ENCODE measurements around the gene STK17A. TPM values are rescaled to one million over a fixed set of nuclear protein-coding genes. Genes with fewer than 3 reads are reported as not detected.
A peak's percentile ranks its signal among the peaks of the same experiment; 100 is the strongest.

Gene STK17A
- polyA plus RNA-seq, 1 of the 3 experiments (the other 2 are of a cell fraction): 47.8 TPM

GRCh38 chr7:43624156-43624555, 41.2 kb downstream of the STK17A start:
- 94% methylated on average over 2 of the region's 2 CpGs for WGBS (ENCODE audit: low lambda C conversion rate)
- Histone ChIP-seq H4K20me1 (ENCODE audit: insufficient read depth) (peaks cover 41% of the 10 kb centered on the region), H3K4me3 (ENCODE audit: low read depth in 2 of 2, low read length in 1 of 2) (no peak overlapping the region), H3K79me2 (ENCODE audit: insufficient read depth) (peaks cover 100% of the 10 kb centered on the region), H2AFZ (ENCODE audit: low read depth) (no peak overlapping the region), H3K27ac (ENCODE audit: low read depth in 2 of 2, low read length in 1 of 2) (peak overlapping the region; percentile 12 to 47; a peak in 2 of 4 replicates), H3K36me3 (replicated peaks in 1 of 2; ENCODE audit: control insufficient read depth in 1 of 2, insufficient read depth in 2 of 2, low read length in 1 of 2) (peaks cover 84 to 96% of the 10 kb centered on the region in 2 experiments), H3K9me3 (no peaks in the 10 kb centered on the region), H3F3A (replicated peaks; ENCODE audit: insufficient read depth) (peaks cover 79% of the 10 kb centered on the region), H3K9ac (no peak overlapping the region), H3K9me2 (no peaks in the 10 kb centered on the region), H3K27me3 (ENCODE audit: insufficient read depth) (no peaks in the 10 kb centered on the region), H3K4me1 (ENCODE audit: control insufficient read depth in 1 of 2, insufficient read depth in 2 of 2, low read depth in 1 of 2, low read length in 1 of 2) (peaks cover 8 to 38% of the 10 kb centered on the region in 2 experiments; a peak in 3 of 4 replicates), H3K4me2 (no peak overlapping the region)
- CTCF ChIA-PET: no interaction called here
- no peak for DNase-seq
- POLR2A ChIA-PET: no interaction called here
- TF ChIP-seq TEAD4 (IDR thresholded peaks at IDR 0.05; ENCODE audit: borderline replicate concordance, insufficient read depth) (no peak), POLR2AphosphoS5 (IDR thresholded peaks at IDR 0.05; ENCODE audit: low read depth, low read length) (0 out of 2 replicates have a peak, but pooled peaks have one; percentile 13), RCOR1 (IDR thresholded peaks at IDR 0.05; ENCODE audit: low read length) (no peak), JUND (IDR thresholded peaks at IDR 0.05) (no peak), USF2 (IDR thresholded peaks at IDR 0.05; ENCODE audit: borderline replicate concordance, low read depth, low read length) (no peak), RXRA (IDR thresholded peaks at IDR 0.05; ENCODE audit: borderline replicate concordance, low read depth) (no peak), MEF2A (IDR thresholded peaks at IDR 0.05; ENCODE audit: borderline replicate concordance, low read depth) (no peak)

GRCh38 chr7:43625453-43625852, 42.5 kb downstream of the STK17A start:
- H3K4me2 ChIP-seq: no peak overlapping the region
- no peak for DNase-seq
- peaks cover 8 to 35% of the 10 kb centered on the region in 2 experiments; a peak in 3 of 4 replicates for H3K4me1 ChIP-seq (ENCODE audit: control insufficient read depth in 1 of 2, insufficient read depth in 2 of 2, low read depth in 1 of 2, low read length in 1 of 2)
- peak overlapping the region; percentile 47 to 58; a peak in 3 of 4 replicates for H3K27ac ChIP-seq (ENCODE audit: low read depth in 2 of 2, low read length in 1 of 2)
- peaks cover 88% of the 10 kb centered on the region for H3F3A ChIP-seq (replicated peaks; ENCODE audit: insufficient read depth)
- CTCF ChIA-PET: interaction anchor here (3.7 kb wide), 1 partner anchor 43 kb away, joined by 24 read pairs; the partner anchor contains the start of gene STK17A
- TF ChIP-seq, protein P1, sequence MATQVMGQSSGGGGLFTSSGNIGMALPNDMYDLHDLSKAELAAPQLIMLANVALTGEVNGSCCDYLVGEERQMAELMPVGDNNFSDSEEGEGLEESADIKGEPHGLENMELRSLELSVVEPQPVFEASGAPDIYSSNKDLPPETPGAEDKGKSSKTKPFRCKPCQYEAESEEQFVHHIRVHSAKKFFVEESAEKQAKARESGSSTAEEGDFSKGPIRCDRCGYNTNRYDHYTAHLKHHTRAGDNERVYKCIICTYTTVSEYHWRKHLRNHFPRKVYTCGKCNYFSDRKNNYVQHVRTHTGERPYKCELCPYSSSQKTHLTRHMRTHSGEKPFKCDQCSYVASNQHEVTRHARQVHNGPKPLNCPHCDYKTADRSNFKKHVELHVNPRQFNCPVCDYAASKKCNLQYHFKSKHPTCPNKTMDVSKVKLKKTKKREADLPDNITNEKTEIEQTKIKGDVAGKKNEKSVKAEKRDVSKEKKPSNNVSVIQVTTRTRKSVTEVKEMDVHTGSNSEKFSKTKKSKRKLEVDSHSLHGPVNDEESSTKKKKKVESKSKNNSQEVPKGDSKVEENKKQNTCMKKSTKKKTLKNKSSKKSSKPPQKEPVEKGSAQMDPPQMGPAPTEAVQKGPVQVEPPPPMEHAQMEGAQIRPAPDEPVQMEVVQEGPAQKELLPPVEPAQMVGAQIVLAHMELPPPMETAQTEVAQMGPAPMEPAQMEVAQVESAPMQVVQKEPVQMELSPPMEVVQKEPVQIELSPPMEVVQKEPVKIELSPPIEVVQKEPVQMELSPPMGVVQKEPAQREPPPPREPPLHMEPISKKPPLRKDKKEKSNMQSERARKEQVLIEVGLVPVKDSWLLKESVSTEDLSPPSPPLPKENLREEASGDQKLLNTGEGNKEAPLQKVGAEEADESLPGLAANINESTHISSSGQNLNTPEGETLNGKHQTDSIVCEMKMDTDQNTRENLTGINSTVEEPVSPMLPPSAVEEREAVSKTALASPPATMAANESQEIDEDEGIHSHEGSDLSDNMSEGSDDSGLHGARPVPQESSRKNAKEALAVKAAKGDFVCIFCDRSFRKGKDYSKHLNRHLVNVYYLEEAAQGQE (IDR thresholded peaks at IDR 0.05; ENCODE audit: low read depth, low read length): no peak
- no peak for TF ChIP-seq USF1 (IDR thresholded peaks at IDR 0.05; ENCODE audit: borderline replicate concordance, low read depth)
- TF ChIP-seq RAD21 (IDR thresholded peaks at IDR 0.05; ENCODE audit: low read length): no peak
- TF ChIP-seq RCOR1 (IDR thresholded peaks at IDR 0.05; ENCODE audit: low read length): no peak
- TF ChIP-seq SIN3A (IDR thresholded peaks at IDR 0.05; ENCODE audit: borderline replicate concordance, low read depth, low read length): no peak
- TF ChIP-seq USF2 (IDR thresholded peaks at IDR 0.05; ENCODE audit: borderline replicate concordance, low read depth, low read length): no peak
- no peak for TF ChIP-seq RFX5 (IDR thresholded peaks at IDR 0.05; ENCODE audit: low read length)
- no peak for TF ChIP-seq SMC3 (IDR thresholded peaks at IDR 0.05; ENCODE audit: low read depth, low read length)
- TF ChIP-seq ELF1 (IDR thresholded peaks at IDR 0.05): no peak
- no peak for TF ChIP-seq GATA2 (CRISPR knock-in tag; IDR thresholded peaks at IDR 0.05)
- TF ChIP-seq POLR2AphosphoS5 (IDR thresholded peaks at IDR 0.05; ENCODE audit: low read depth, low read length): no peak
- TF ChIP-seq, protein P2, sequence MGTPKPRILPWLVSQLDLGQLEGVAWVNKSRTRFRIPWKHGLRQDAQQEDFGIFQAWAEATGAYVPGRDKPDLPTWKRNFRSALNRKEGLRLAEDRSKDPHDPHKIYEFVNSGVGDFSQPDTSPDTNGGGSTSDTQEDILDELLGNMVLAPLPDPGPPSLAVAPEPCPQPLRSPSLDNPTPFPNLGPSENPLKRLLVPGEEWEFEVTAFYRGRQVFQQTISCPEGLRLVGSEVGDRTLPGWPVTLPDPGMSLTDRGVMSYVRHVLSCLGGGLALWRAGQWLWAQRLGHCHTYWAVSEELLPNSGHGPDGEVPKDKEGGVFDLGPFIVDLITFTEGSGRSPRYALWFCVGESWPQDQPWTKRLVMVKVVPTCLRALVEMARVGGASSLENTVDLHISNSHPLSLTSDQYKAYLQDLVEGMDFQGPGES (IDR thresholded peaks at IDR 0.05; ENCODE audit: low read depth, low read length): no peak
- no peak overlapping the region for H3K4me3 ChIP-seq (ENCODE audit: low read depth in 2 of 2, low read length in 1 of 2)
- POLR2A ChIA-PET: no interaction called here
- no peaks in the 10 kb centered on the region for H3K27me3 ChIP-seq (ENCODE audit: insufficient read depth)
- H4K20me1 ChIP-seq (ENCODE audit: insufficient read depth): peaks cover 36% of the 10 kb centered on the region
- H2AFZ ChIP-seq (ENCODE audit: low read depth): no peak overlapping the region
- no peaks in the 10 kb centered on the region for H3K9me2 ChIP-seq
- no peak overlapping the region for H3K9ac ChIP-seq
- peaks cover 98% of the 10 kb centered on the region for H3K79me2 ChIP-seq (ENCODE audit: insufficient read depth)
- no peaks in the 10 kb centered on the region for H3K9me3 ChIP-seq
- H3K36me3 ChIP-seq (replicated peaks in 1 of 2; ENCODE audit: control insufficient read depth in 1 of 2, insufficient read depth in 2 of 2, low read length in 1 of 2): peaks cover 88 to 96% of the 10 kb centered on the region in 2 experiments
